DND-41 (cell line): ENCODE data around the gene RAD51B.

Experiments used
- EZH2 ChIP-seq: IDR thresholded peaks from 3 replicates; pipeline ENCODE4 v1.6.1; 2012; ENCODE audit warnings: borderline replicate concordance, low read depth, mild to moderate bottlenecking, moderate library complexity, low read length, inconsistent platforms; ENCODE audit not compliant: severe bottlenecking
- TF ChIP-seq, protein P1 (sequence below): IDR thresholded peaks from 2 replicates; pipeline ENCODE4 v1.5.1; 2012; ENCODE audit warnings: borderline replicate concordance, low read length, moderate library complexity, mild to moderate bottlenecking; ENCODE audit not compliant: poor library complexity, severe bottlenecking; ENCODE audit errors: extremely low read depth

GRCh38 chr14:68384335-68384734 is 564.8 kb downstream of the RAD51B start:
- TF ChIP-seq, protein P1, sequence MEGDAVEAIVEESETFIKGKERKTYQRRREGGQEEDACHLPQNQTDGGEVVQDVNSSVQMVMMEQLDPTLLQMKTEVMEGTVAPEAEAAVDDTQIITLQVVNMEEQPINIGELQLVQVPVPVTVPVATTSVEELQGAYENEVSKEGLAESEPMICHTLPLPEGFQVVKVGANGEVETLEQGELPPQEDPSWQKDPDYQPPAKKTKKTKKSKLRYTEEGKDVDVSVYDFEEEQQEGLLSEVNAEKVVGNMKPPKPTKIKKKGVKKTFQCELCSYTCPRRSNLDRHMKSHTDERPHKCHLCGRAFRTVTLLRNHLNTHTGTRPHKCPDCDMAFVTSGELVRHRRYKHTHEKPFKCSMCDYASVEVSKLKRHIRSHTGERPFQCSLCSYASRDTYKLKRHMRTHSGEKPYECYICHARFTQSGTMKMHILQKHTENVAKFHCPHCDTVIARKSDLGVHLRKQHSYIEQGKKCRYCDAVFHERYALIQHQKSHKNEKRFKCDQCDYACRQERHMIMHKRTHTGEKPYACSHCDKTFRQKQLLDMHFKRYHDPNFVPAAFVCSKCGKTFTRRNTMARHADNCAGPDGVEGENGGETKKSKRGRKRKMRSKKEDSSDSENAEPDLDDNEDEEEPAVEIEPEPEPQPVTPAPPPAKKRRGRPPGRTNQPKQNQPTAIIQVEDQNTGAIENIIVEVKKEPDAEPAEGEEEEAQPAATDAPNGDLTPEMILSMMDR = no peak
- TF ChIP-seq EZH2 = no peak
